HG03103 (cell line): ENCODE data around the gene CUTA.

Experiments used
- ATAC-seq: cut with Tn5 transposase; IDR thresholded peaks from one replicate; pipeline ENCODE4 v1.9.1; 2021; ENCODE audit warnings: low read depth; ENCODE audit not compliant: unreplicated experiment

The CUTA gene

GRCh38 chr6:33440649-33441309 is 22.9 kb upstream of the CUTA start:
- ATAC-seq: no peak

GRCh38 chr6:33439956-33440648 is 22.2 kb upstream of the CUTA start:
- ATAC-seq: no peak

GRCh38 chr6:33438978-33439594 is 21.2 kb upstream of the CUTA start:
- ATAC-seq: no peak

DNA sequence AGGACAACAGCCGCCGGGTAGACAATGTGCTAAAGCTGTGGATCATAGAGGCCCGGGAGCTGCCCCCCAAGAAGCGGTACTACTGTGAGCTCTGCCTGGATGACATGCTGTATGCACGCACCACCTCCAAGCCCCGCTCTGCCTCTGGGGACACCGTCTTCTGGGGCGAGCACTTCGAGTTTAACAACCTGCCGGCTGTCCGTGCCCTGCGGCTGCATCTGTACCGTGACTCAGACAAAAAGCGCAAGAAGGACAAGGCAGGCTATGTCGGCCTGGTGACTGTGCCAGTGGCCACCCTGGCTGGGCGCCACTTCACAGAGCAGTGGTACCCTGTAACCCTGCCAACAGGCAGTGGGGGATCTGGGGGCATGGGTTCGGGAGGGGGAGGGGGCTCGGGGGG is 19.8 kb upstream of the CUTA start:
- no peak for ATAC-seq

- no peak for ATAC-seq
Measured at GRCh38 chr6:33434961-33435360, 17.1 kb upstream of the CUTA start.

GRCh38 chr6:33433544-33434191 is 15.8 kb upstream of the CUTA start:
- ATAC-seq: no peak

DNA sequence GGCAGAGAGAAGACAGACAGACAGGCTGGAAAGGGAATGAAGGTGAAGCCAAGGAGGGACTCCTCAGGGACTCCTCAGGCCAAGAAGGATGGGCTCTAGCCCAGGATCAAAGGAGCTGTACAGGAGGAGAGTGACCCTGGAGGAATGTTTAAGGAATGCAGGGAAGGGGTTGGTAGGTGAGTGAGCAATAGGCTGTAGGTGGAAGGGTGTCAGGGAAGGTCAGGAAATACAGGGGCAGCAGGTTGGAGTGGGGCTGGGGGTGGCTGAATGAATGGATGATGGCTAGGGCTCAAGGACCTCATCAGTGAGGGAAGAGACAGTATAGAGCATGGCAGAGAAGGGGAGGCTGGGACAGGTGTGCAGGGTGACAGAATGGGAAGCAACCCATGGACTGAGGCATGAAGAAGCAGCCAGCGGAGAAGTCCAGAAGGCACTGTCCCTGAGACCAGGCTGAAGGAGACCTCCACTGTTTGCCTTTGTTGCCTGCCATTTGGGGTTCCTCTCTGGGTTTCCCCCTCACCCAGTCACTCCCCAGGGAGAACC is 15.2 kb upstream of the CUTA start:
- no peak for ATAC-seq

DNA sequence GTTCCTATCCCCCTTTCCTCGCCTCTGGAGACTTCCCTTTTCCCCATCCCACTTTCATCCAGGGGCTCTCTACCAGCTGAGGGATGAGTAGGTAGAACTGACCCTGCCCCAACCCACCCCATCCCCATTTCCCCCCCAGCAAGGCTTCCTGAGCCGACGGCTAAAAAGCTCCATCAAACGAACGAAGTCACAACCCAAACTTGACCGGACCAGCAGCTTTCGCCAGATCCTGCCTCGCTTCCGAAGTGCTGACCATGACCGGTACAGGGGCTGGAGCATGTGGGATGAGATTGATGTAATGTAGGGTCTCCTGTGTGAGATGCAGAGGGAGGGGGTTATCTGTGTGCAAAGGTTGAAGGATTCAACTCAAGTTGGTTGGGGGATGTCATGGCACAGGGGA is 14.6 kb upstream of the CUTA start:
- no peak for ATAC-seq

GRCh38 chr6:33431880-33432541 is 14.1 kb upstream of the CUTA start:
- no peak for ATAC-seq

GRCh38 chr6:33430991-33431879 is 13.3 kb upstream of the CUTA start:
- no peak for ATAC-seq

DNA sequence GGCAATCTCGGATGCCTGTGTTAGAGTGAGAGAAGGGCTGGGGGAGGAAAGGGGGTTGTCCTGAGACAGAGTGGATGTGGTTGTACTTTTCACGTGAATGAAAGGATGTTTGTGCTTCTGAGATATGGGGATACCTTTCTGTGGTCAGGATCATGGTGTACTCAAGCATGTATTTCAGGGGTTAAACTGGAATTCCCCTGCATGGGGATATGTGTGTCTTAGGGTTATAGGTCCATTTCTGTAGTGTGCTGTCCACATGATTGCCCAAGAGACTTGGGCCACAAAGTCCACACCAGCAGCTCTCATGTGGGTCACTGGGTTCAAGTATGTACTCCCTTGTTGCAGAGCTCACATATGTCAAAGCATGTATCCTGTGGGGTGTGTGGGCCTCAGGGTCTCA is 12.4 kb upstream of the CUTA start:
- ATAC-seq: no peak

DNA sequence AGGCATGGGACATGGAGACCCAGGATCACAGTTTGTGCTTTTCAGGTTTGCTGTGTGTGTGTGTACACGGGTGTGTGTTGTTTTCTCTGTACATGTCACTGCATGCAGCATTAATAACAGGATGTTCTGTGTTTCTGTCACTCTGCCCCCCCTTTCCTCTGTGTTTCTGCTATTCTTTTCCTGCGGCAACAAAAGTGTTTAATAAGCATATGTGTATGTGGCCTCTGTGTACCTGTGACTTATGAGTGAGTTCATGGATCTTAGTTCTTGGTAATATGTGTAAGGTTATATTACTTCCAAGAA is 11.8 kb upstream of the CUTA start:
- ATAC-seq: no peak

DNA sequence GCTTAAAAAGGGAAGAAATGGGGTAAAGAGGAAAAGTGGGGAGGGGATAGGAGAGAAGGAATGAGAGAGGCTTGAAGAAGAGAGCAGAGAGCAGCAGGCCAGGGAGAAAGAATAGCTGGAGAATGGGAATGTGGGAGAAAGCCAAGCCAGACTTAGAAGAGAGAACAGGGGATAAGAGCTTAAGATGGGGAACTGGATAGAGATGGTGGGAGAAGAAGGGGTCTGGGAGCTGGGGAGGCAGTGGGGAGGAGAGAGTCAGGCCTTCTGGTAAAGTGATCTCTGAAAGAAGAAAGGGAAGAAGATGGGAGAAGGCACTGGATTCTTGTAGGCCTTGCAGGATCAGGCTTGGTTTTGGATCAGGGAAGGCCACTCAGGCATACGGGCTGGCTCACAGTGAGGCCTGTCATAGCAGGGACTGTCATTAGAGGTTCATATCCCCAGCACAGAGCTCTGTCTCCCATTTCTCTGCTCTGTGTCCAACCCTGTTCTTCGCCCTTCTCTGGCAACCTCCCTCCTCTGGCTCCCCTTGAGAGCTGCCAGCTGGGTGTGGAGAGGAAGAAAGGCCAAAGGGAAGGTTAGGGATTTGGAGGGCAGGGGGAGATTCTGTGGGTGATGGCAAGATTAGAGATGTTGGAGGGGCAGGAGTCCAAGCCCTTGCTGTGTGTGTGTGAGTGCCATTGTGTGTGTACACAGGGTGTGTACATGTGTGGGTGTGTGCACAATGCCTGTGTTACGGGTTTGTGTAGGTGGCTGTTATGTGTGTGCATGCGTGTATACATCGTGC is 11.3 kb upstream of the CUTA start:
- ATAC-seq: no peak

GRCh38 chr6:33428224-33428965 is 10.5 kb upstream of the CUTA start:
- no peak for ATAC-seq

DNA sequence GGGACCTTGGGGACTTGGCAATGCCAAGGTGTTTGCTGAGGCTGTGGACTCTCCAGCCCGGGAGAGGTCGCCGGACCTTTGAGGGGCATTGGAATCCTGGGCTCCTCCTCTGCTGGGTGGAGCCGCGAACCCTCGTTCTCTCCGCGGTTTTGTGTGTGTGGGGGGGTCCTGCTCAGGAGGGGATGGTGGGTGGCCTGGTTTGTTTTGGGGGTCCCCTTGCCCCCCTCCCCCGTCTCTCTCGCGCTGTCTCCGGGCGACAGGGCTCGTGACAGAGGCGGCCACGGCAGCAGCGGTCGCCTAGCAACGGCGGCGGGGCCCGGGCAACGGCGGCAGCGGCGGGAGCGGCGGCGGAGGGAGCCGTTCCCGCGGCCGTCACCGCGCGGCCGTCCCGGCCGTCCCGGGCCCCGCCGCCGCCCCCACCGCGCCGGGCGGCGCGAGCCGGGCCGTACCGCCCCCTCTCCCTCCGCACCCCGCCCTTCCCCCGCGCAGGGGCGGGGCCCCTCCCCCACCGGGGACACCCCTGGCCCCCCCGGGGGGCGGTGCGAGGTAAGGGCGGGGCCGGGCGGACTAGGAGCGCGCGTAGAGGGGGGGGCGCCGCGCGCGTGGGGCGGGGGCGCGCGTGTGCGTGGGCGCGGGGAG is 9.8 kb upstream of the CUTA start:
- no peak for ATAC-seq

DNA sequence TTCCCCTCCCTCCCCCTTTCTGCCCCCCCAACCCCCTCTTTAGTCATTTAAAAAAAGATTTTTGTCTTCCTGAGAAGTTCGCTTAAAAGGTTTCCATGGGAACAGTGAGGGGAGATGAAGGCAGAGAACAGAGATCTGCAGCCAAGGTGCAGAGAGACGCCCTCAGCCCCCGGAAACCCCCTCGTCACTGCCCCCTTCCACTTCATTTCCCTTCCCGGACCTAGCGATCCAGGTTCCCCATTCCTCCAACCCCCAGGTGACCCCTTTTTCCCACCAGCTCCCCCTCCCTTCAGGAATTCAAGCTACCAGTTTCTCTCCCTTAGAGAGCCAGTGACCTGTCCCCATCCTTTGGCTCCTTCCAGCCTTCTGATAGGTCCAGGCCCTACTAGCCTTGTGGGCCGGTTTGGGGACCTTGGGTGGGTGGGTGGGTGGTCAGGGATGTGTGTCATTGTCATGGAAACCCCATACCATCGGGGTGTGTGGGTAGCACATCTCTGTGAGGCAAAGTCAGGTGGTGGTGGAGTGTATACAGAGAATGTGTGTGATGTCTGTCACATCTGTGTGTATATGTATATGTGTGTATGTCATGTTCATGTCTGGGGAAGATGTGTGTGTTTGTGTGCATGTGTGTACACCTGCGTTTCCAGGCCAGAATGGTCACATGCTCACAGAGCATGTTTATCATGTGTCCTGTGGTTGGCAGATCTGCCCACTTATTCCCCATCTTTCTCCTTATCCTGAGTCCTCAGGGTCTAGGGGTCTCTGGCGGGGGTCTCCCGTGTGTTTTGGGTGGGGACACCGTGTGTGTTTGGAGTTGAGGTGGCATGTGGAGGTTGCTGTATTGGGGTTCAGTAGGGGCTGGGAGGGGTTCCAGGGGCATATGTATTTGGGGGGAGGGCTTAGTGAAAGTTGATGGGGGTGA is 8.9 kb upstream of the CUTA start:
- ATAC-seq: no peak
